HG03280 (cell line): ENCODE data around the gene LOXHD1.

Source experiments
- ATAC-seq: cut with Tn5 transposase; IDR thresholded peaks from one replicate; pipeline ENCODE4 v1.9.1; 2021; ENCODE audit warnings: mild to moderate bottlenecking, moderate library complexity; ENCODE audit not compliant: unreplicated experiment

The LOXHD1 gene

GRCh38 chr18:46657115-46657955 lies at the start of gene LOXHD1:
Gene LOXHD1, minus strand, starts transcription at chr18:46657220. Its CDS starts 187 bp downstream, at chr18:46657033.
- ATAC-seq, result no peak

GRCh38 chr18:46705521-46705920 lies 48.5 kb upstream of the LOXHD1 start:
- ATAC-seq, result no peak

DNA sequence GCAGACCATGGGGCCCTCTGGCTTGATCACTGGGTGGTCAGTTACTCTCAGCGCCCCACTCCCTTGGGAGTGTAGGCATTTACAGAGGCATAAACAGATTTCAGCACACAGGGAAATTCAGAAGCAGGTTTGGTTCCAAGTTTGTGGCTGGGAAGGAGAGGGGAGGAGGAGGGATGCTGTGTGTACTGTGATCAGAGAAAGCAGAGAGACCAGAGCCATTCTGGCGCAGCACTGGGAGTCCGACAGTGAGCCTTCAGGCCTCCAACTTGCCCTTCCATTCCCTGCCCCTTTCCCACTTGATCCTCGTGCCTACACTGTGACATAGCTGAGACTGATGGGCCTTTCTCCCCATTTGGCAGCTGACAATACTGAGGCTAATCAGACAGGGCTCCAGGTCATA lies 47.8 kb upstream of the LOXHD1 start:
- ATAC-seq, result no peak

GRCh38 chr18:46704189-46704588 lies 47.2 kb upstream of the LOXHD1 start:
- ATAC-seq, result no peak

DNA sequence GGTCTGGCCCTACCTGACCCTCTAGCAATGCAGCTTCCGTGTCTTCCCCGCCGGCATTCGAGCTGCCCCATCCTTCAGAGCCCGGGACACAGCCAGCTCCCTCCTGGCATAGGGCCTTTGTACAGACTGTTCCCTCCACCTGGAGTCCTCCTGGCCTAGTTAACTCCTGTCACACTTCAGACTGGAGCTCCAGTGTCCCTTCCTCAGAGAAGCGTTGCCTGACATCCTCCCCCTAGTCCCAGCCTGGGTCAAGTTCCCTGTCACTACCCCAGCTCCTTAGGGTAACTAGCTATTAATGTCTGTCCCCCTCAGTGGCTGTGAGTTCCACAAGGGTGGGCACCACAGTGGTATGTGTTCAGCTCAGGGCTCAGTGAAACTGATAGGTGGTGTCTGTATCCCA lies 45.5 kb upstream of the LOXHD1 start:
- ATAC-seq, result no peak

GRCh38 chr18:46700066-46700824 lies 43.2 kb upstream of the LOXHD1 start:
- ATAC-seq, result no peak

DNA sequence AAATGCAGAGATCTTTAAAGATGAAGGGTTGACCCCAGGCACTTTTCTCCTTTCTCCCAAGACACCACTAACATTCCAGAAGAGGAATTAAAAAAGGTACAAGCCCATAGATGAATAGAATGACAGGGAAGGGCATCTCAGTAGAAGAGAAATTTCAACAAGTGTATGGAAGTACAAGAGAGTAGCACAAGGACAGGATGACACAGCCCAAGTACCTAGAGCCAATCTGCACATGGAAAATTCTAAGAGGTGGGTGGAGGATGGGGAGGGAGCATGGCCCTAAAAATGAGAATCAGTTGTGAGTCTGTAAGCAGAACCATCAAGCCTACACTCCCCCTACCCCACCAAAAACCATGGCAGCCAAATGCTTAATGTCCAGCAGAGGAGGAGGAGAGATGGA lies 39.7 kb upstream of the LOXHD1 start:
- ATAC-seq, result no peak

DNA sequence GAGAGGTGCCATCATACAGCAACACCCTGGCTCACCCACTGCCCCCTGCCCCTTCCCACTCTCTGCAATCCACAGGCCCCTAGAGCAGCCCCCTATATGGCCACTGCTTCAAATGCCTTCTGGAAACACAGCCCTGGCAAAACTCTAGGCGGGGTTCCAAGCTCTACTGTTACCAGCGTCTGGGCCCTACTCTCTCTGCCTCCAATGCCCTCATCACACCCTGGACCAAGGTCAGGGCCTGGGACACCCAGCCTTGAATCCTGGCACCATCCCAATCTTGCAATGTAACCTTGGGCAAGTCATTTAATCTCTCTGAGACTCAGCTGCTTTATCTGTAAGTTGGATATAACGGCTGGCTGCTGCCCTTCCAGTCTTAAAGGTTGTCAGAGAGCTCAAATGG lies 39.2 kb upstream of the LOXHD1 start:
- ATAC-seq, result no peak

DNA sequence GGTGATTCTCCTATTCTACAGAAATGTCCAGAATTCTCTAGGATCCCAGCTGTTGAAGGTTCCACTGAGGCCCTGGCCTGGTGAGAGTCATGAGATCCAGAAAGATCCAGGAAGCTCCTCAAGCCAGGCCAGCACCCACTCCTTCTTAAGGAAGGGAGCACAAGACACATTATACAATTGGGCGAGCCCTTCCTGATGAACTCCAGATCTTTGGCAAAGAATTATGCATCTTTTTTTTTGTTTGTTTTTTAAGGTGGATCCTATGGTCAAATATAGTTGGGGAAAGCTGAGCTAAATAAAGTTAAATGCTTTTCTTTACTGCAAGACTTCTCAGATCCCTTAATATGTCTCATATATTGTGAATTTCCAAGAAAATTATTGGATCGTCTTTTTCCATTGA lies 37.0 kb upstream of the LOXHD1 start:
- ATAC-seq, result no peak

- ATAC-seq, result no peak
These were observed 32.0 kb upstream of the LOXHD1 start for GRCh38 chr18:46688853-46689525.

- no peak for ATAC-seq
These were observed 29.2 kb upstream of the LOXHD1 start for GRCh38 chr18:46686186-46686585.

DNA sequence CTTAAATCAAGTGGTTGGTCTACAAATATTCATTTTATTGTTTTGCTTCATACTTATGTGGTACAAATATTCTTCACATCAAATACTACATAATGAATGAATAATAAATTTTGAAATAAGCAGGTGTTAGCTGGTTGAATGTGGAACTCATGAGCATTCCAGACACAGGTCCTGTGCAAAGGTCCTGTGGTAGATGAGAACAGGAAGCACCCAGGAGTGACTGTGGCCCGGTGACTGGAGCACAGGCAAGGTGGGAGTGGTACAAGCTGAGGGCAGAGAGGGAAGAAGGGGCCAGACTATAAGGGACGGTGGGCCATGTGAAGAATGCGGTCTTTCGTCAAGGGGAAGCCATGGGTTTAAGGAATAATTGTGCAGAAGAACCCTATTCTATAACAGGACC lies 26.2 kb upstream of the LOXHD1 start:
- no peak for ATAC-seq

GRCh38 chr18:46680784-46681695 lies 24.0 kb upstream of the LOXHD1 start:
- no peak for ATAC-seq

GRCh38 chr18:46679846-46680598 lies 23.0 kb upstream of the LOXHD1 start:
- ATAC-seq, result no peak

DNA sequence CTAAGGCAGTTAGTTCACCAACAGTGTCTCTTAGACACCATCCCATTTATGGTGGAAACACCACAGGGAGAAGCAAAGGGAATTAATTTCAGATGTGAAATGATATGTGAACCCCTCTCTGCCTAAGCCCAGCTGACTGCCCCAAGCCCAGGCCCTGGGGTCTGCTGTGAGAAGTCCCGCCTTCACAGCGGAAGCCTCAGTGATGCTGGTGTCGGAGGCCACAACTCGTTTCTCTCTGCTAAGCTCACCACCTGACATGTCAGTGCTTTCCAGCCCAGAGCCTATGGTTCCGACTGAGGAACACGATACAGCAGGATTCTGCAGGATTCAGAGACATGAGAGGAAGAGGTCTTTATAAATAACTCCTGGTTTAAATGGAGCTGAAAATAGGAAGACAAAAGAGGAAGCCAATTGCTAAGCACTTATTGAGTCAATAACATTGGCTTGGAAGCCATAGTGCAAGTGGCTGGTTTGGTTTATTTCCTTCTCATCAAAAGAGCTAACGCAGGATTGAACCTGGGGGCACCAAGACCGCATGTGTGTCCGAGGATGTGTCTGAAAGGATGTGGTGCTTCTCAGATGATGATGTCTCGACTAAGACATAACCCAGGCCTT lies 21.9 kb upstream of the LOXHD1 start:
- ATAC-seq, result no peak

- no peak for ATAC-seq
These were observed 21.0 kb upstream of the LOXHD1 start for GRCh38 chr18:46678041-46678440.

DNA sequence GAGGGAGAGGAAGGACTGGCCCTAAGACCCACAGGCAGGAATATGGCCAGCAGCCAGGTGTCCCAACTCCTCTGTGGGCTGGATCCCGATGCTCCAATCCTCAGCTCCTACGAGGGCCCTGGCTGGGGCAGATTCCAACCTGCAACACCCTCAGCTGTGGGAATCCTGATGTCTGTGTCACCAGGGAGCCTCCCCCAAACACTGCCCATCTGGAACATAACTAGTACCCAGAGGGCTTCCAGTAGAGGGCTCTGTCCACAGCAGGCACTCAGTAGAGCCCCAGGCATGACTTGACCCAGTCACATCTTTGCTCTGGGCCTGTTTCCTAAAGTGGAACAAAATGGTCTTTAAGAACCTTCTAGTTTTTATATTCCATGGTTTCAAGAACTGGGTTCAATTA lies 20.6 kb upstream of the LOXHD1 start:
- ATAC-seq, result no peak

DNA sequence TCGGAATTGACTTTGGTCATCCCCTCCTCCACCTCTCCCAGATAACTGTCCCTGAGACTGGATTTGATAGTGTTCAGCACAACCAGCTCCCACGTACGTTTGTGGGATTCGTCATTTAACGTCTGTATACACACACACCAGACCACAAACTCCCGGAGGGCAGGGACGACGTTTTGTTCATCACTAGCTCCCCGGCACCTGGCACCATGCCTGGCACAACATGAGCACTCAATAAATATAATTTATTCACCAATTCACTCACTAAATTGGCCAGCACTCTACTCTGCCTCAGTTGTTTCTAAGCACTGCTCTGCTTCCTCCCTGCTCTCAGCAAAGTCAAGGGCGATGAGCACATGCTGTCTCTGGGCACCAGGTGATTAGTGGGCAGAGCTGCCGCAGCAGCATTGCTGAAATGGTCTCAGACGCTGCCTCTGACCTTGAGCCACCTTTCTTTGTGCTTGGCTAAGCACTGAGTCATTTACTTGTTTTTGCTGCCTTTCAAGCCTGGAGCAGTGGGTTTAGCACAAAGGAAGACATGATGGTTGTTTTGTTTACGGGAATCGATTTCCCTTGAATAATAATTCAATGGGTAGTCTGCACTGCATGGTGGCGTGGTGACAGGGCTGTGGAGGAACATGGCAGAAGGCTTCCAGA lies 19.3 kb upstream of the LOXHD1 start:
- no peak for ATAC-seq

GRCh38 chr18:46675112-46675511 lies 18.1 kb upstream of the LOXHD1 start:
- ATAC-seq, result no peak
